Panc1 (cell line): Measurements from ENCODE around the gene ZNF146. TPM values are rescaled to one million over a fixed set of nuclear protein-coding genes. Genes with fewer than 3 reads are reported as not detected.
"Not testable (repeated sequence)": the region's sequence is repeated elsewhere in the genome, so short reads cannot be mapped to it uniquely, and the experiment has no call there.

Experiments
- ATAC-seq: fragments of 200-7000 bp; cut with Tn5 transposase; 2 replicates; pipeline ENCODE4 v1.9.1; 2020; ENCODE audit warnings: mild to moderate bottlenecking, moderate library complexity
- BruUV-seq: library from RNA; stranded (reverse); fragments of 400-500 nt; replicated peaks from 2 replicates; lab custom pipeline; 2021; lab: Mats Ljungman, UMichigan
- CTCF ChIA-PET: fragments of 300-600 bp; sonication (Branson Sonifier 250); formaldehyde crosslinking; loops from one replicate; lab custom pipeline; 2022; ENCODE audit warnings: antibody characterized with exemption; lab: Charles Lee
- POLR2A ChIA-PET: fragments of 300-600 bp; sonication (Branson Sonifier 250); formaldehyde crosslinking; loops from one replicate; lab custom pipeline; 2022; ENCODE audit warnings: antibody characterized with exemption; lab: Charles Lee
- DNase-seq: peaks from one replicate; pipeline ENCODE4 v3.0.0-alpha.2; 2010; ENCODE audit warnings: low read depth, low spot score
- H3K27ac ChIP-seq: 2 replicates; pipeline ENCODE4 v1.5.1; 2011; ENCODE audit warnings: mild to moderate bottlenecking, low read length, inconsistent platforms
- H3K27me3 ChIP-seq: fragments of 200-500 bp; sonication (Bioruptor generic); 2 replicates; pipeline ENCODE4 v1.6.0; 2014; ENCODE audit warnings: low read length, inconsistent platforms; ENCODE audit not compliant: control insufficient read depth, insufficient read depth
- H3K36me3 ChIP-seq: fragments of 200-500 bp; sonication (Bioruptor generic); 2 replicates; pipeline ENCODE4 v1.5.1; 2014; ENCODE audit warnings: inconsistent platforms, mild to moderate bottlenecking, low read length, moderate library complexity; ENCODE audit not compliant: control insufficient read depth, insufficient read depth
- H3K4me1 ChIP-seq: 2 replicates; pipeline ENCODE4 v1.5.1; 2011; ENCODE audit warnings: inconsistent platforms, mild to moderate bottlenecking, low read length, moderate library complexity; ENCODE audit not compliant: control insufficient read depth, insufficient read depth
- H3K4me3 ChIP-seq, 2 experiments: 2 replicates each; pipeline ENCODE4 v1.5.1; 2011 to 2012; ENCODE audit warnings: low read depth in 2 of 2, low read length in 2 of 2, mild to moderate bottlenecking in 2 of 2, inconsistent platforms in 1 of 2, moderate library complexity in 1 of 2
- H3K9me3 ChIP-seq: fragments of 200-500 bp; sonication (Bioruptor generic); 2 replicates; pipeline ENCODE4 v1.5.1; 2014; ENCODE audit warnings: low read depth, mild to moderate bottlenecking, inconsistent platforms, low read length, moderate library complexity; ENCODE audit not compliant: control insufficient read depth, insufficient read depth
- CTCF ChIP-seq: fragments of 450-650 bp; IDR thresholded peaks from 2 replicates; pipeline ENCODE4 v1.5.1; 2017; ENCODE audit warnings: mild to moderate bottlenecking
- POLR2AphosphoS5 ChIP-seq: IDR thresholded peaks from 2 replicates; pipeline ENCODE4 v1.6.1; 2012; ENCODE audit warnings: mild to moderate bottlenecking, low read depth, low read length, moderate library complexity
- REST ChIP-seq, 2 experiments: IDR thresholded peaks; 2 replicates each; pipeline ENCODE4 v1.6.1; 2011 to 2012; ENCODE audit warnings: low read depth in 2 of 2, control low read depth in 1 of 2, low read length in 1 of 2, mild to moderate bottlenecking in 1 of 2, moderate library complexity in 1 of 2; ENCODE audit not compliant: insufficient read depth in 1 of 2
- SIN3A ChIP-seq: IDR thresholded peaks from 2 replicates; pipeline ENCODE4 v1.6.1; 2012; ENCODE audit warnings: low read depth, mild to moderate bottlenecking, low read length, moderate library complexity, borderline replicate concordance; ENCODE audit not compliant: insufficient read depth
- TCF7L2 ChIP-seq: IDR thresholded peaks from 2 replicates; pipeline ENCODE4 v1.6.1; 2011; ENCODE audit warnings: mild to moderate bottlenecking, low read depth, low read length, inconsistent platforms
- in situ Hi-C: cut with HindIII; loops from 2 replicates; pipeline ENCODE4 v1.10.0; 2016; ENCODE audit warnings: low sequenced_read_pairs, low pct_unique_long_range_greater_than_20kb
- intact Hi-C: fragments of 100-400 bp; cut with micrococcal nuclease; formaldehyde crosslinking; loops from one replicate; pipeline ENCODE4 v1.10.0; 2022; ENCODE audit not compliant: unreplicated experiment
- total RNA-seq: library from RNA; stranded (reverse); gene quantifications from one replicate; pipeline ENCODE4 v1.2.1, GENCODE V29; 2021; ENCODE audit not compliant: unreplicated experiment

The ZNF146 gene
- total RNA-seq, 1 experiment from 2014 or later, result 121 TPM

- intact Hi-C loops (no loop called here), in situ Hi-C loops (no loop called here)
- DNase-seq (no peak), ATAC-seq (no peak)
- ChIA-PET CTCF (no interaction called here), POLR2A (no interaction called here)
- H3K27me3 ChIP-seq, result no peaks in the 10 kb centered on the region
- peaks cover 34% of the 10 kb centered on the region for H3K36me3 ChIP-seq
- H3K9me3 ChIP-seq, result no peaks in the 10 kb centered on the region
- no peak overlapping the region for H3K27ac ChIP-seq
- H3K4me1 ChIP-seq, result peaks cover 3% of the 10 kb centered on the region; the same call in 1 of the 2 replicates
- H3K4me3 ChIP-seq, result no peak overlapping the region
- no peak for TF ChIP-seq CTCF
- no peak for TF ChIP-seq SIN3A
- TF ChIP-seq REST (IDR thresholded peaks at IDR 0.05; ENCODE audit: insufficient read depth in 1 of 2, low read depth in 2 of 2, low read length in 1 of 2), result no peak
- no peak for TF ChIP-seq POLR2AphosphoS5
- TF ChIP-seq TCF7L2, result no peak
- BruUV-seq, result TSS peak; percentile 6
These were observed 7.6 kb downstream of the ZNF146 start for GRCh38 chr19:36222503-36222902.

GRCh38 chr19:36225219-36225892 lies 10.4 kb downstream of the ZNF146 start:
- ChIA-PET CTCF (no interaction called here), POLR2A (interaction anchor here (0.7 to 2.1 kb wide), 2 partner anchors 10 to 15 kb away, joined by 3 to 11 read pairs; partner anchors contain the start of genes ZNF146 and ZNF565)
- DNase-seq, result no peak
- Histone ChIP-seq H3K27ac (no peak overlapping the region), H3K27me3 (no peaks in the 10 kb centered on the region), H3K9me3 (no peaks in the 10 kb centered on the region), H3K4me1 (peaks cover 3% of the 10 kb centered on the region; the same call in 1 of the 2 replicates), H3K4me3 (no peak overlapping the region), H3K36me3 (peaks cover 47% of the 10 kb centered on the region)
- ATAC-seq, result no peak
- no peak for TF ChIP-seq SIN3A
- no peak for TF ChIP-seq TCF7L2
- TF ChIP-seq CTCF, result no peak
- no peak for TF ChIP-seq REST (IDR thresholded peaks at IDR 0.05; ENCODE audit: insufficient read depth in 1 of 2, low read depth in 2 of 2, low read length in 1 of 2)
- no peak for TF ChIP-seq POLR2AphosphoS5
- in situ Hi-C loops, result no loop called here
- BruUV-seq, result no TSS peak
- intact Hi-C loops, result no loop called here

- in situ Hi-C loops, ATAC-seq, POLR2A ChIA-PET, H3K4me1 ChIP-seq, DNase-seq, H3K27ac ChIP-seq, BruUV-seq, intact Hi-C loops, H3K27me3 ChIP-seq, H3K4me3 ChIP-seq, CTCF ChIA-PET: not testable (repeated sequence)
- H3K9me3 ChIP-seq, result peaks cover 24% of the 10 kb centered on the region
- H3K36me3 ChIP-seq, result peaks cover 56% of the 10 kb centered on the region
These were observed 18.7 kb downstream of the ZNF146 start for GRCh38 chr19:36233626-36234025.
